ENCODE measurements around the gene KCTD15. TPM values are rescaled to one million over a fixed set of nuclear protein-coding genes. Genes with fewer than 3 reads are reported as not detected.

Gene KCTD15
- total RNA-seq, 1 donor from 2014 or later: 57.3 TPM

DNA sequence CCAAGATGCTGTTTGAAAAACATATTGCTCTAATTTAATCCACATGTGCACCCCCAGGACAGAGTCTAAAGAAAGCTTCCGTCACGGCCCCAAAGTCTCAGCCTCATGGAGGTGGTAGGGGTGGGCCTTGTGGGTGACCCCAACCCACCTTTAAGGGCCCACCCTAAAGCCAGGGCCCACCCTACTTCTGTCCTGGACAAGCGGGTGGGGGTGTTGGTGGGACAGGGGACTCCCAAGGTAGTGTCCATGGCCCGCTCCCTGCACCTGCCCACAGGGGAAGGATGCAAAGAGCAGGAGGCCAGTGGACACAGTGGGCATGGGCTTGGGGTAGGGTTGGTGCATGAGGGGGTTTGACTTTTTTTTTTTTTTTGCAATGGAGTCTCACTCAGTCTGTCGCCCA, 66.8 kb downstream of the KCTD15 start:
- H3K27me3 ChIP-seq: no peaks in the 10 kb centered on the region
- H3K36me3 ChIP-seq: no peaks in the 10 kb centered on the region
- no peak for DNase-seq (ENCODE audit: low spot score in 2 of 2)
- TF ChIP-seq CTCF (IDR thresholded peaks at IDR 0.05): no peak
- no peaks in the 10 kb centered on the region for H3K9me3 ChIP-seq
- no peaks in the 10 kb centered on the region for H3K4me1 ChIP-seq
- intact Hi-C loops (cut with DNase I): no loop called here
- no peak overlapping the region for H3K27ac ChIP-seq
- H3K4me3 ChIP-seq: no peak overlapping the region

- peaks cover 0 to 7% of the 10 kb centered on the region in 2 donors for H3K4me1 ChIP-seq
- H3K36me3 ChIP-seq: no peaks in the 10 kb centered on the region
- intact Hi-C loops (cut with DNase I): no loop called here
- no peak for TF ChIP-seq CTCF (IDR thresholded peaks at IDR 0.05)
- no peak overlapping the region for H3K27ac ChIP-seq
- no peaks in the 10 kb centered on the region for H3K27me3 ChIP-seq
- H3K9me3 ChIP-seq: no peaks in the 10 kb centered on the region
- DNase-seq (ENCODE audit: low spot score in 2 of 2): peak in 1 of 2 donors; percentile 41
- H3K4me3 ChIP-seq: no peak overlapping the region
Observed at GRCh38 chr19:33864311-33864850, 67.7 kb downstream of the KCTD15 start.

GRCh38 chr19:33865306-33865705, 68.6 kb downstream of the KCTD15 start:
- DNase-seq (ENCODE audit: low spot score in 2 of 2): no peak
- Histone ChIP-seq H3K4me3 (no peak overlapping the region), H3K27me3 (no peaks in the 10 kb centered on the region), H3K9me3 (no peaks in the 10 kb centered on the region), H3K4me1 (peaks cover 0 to 7% of the 10 kb centered on the region in 2 donors), H3K27ac (no peak overlapping the region), H3K36me3 (no peaks in the 10 kb centered on the region)
- intact Hi-C loops (cut with DNase I): loop anchor here (5.0 kb wide), 1 partner anchor 68 kb away; the partner anchor contains the start of gene KCTD15
- no peak for TF ChIP-seq CTCF (IDR thresholded peaks at IDR 0.05)

Other genes starting within 250 kb of the KCTD15 start
- not detected for gene CHST8, start 174.9 kb upstream of the KCTD15 start, total RNA-seq

Measured in ascending aorta (tissue), 2 donors.